Measurements from ENCODE around the gene MAFB.

The MAFB gene

GRCh38 chr20:40681165-40681564 lies 7.9 kb downstream of the MAFB start:
- DNase-seq (ENCODE audit: low read depth): no peak

- DNase-seq (ENCODE audit: low read depth): no peak
Observed at GRCh38 chr20:40680161-40680959, 8.7 kb downstream of the MAFB start.

GRCh38 chr20:40679184-40679583 lies 9.9 kb downstream of the MAFB start:
- no peak for DNase-seq (ENCODE audit: low read depth)

GRCh38 chr20:40678286-40678875 lies 10.7 kb downstream of the MAFB start:
- DNase-seq (ENCODE audit: low read depth): no peak

GRCh38 chr20:40677343-40677924 lies 11.6 kb downstream of the MAFB start:
- no peak for DNase-seq (ENCODE audit: low read depth)

GRCh38 chr20:40676491-40677269 lies 12.4 kb downstream of the MAFB start:
- no peak for DNase-seq (ENCODE audit: low read depth)

GRCh38 chr20:40675599-40676221 lies 13.3 kb downstream of the MAFB start:
- no peak for DNase-seq (ENCODE audit: low read depth)

- DNase-seq (ENCODE audit: low read depth): no peak
Observed at GRCh38 chr20:40673442-40673841, 15.6 kb downstream of the MAFB start.

- no peak for DNase-seq (ENCODE audit: low read depth)
Observed at GRCh38 chr20:40672095-40672494, 16.9 kb downstream of the MAFB start.

- DNase-seq (ENCODE audit: low read depth): no peak
Observed at GRCh38 chr20:40670253-40670652, 18.8 kb downstream of the MAFB start.

GRCh38 chr20:40669692-40670091 lies 19.3 kb downstream of the MAFB start:
- DNase-seq (ENCODE audit: low read depth): no peak

- no peak for DNase-seq (ENCODE audit: low read depth)
Observed at GRCh38 chr20:40668449-40669228, 20.4 kb downstream of the MAFB start.

- no peak for DNase-seq (ENCODE audit: low read depth)
Observed at GRCh38 chr20:40667503-40667902, 21.5 kb downstream of the MAFB start.

GRCh38 chr20:40666336-40666735 lies 22.7 kb downstream of the MAFB start:
- no peak for DNase-seq (ENCODE audit: low read depth)

GRCh38 chr20:40664891-40665290 lies 24.1 kb downstream of the MAFB start:
- DNase-seq (ENCODE audit: low read depth): no peak

- no peak for DNase-seq (ENCODE audit: low read depth)
Observed at GRCh38 chr20:40663991-40664880, 24.8 kb downstream of the MAFB start.

GRCh38 chr20:40663304-40663790 lies 25.7 kb downstream of the MAFB start:
- DNase-seq (ENCODE audit: low read depth): no peak

- DNase-seq (ENCODE audit: low read depth): no peak
Observed at GRCh38 chr20:40659567-40659966, 29.5 kb downstream of the MAFB start.

- DNase-seq (ENCODE audit: low read depth): no peak
Observed at GRCh38 chr20:40658509-40658908, 30.5 kb downstream of the MAFB start.

GRCh38 chr20:40657526-40657925 lies 31.5 kb downstream of the MAFB start:
- DNase-seq (ENCODE audit: low read depth): no peak
